Measurements from ENCODE around the gene PRRG2.

The PRRG2 gene

DNA sequence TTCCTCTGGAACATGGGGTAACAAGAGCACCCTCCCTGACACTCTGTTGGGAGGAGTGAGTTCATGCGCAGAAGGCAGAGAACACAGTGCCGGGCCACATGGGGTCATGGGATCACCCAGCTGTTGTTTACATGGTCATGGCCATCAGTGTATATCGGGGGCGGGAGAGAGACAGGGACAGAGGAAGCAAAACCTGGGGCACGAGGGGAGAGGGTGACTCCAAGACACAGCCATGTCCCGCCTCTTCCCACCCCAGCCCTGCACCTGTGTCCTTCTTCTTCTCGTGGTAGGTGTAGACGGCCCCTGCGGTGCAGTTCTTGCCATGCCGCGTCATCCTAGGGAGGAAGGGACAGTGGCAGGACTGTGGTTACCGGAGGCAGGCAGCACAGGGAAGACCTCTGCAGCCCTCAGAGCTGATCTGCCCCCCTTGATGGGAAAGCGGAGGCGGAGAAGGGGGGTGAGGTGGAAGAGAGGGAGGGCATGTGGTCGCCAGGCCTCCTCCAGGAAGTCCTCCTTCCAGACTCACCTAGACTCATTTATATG is 20.7 kb upstream of the PRRG2 start:
- H3K27ac ChIP-seq (ENCODE audit: low read depth, low read length): no peak overlapping the region
- TF ChIP-seq, protein P1, sequence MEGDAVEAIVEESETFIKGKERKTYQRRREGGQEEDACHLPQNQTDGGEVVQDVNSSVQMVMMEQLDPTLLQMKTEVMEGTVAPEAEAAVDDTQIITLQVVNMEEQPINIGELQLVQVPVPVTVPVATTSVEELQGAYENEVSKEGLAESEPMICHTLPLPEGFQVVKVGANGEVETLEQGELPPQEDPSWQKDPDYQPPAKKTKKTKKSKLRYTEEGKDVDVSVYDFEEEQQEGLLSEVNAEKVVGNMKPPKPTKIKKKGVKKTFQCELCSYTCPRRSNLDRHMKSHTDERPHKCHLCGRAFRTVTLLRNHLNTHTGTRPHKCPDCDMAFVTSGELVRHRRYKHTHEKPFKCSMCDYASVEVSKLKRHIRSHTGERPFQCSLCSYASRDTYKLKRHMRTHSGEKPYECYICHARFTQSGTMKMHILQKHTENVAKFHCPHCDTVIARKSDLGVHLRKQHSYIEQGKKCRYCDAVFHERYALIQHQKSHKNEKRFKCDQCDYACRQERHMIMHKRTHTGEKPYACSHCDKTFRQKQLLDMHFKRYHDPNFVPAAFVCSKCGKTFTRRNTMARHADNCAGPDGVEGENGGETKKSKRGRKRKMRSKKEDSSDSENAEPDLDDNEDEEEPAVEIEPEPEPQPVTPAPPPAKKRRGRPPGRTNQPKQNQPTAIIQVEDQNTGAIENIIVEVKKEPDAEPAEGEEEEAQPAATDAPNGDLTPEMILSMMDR (IDR thresholded peaks at IDR 0.05; ENCODE audit: low read depth, low read length, poor library complexity, severe bottlenecking): no peak
- no peak for TF ChIP-seq EZH2phosphoT487 (IDR thresholded peaks at IDR 0.05; ENCODE audit: borderline replicate concordance, low read length)
- H3K4me2 ChIP-seq (ENCODE audit: low read length): no peak overlapping the region
- H3K9me2 ChIP-seq (replicated peaks; ENCODE audit: control insufficient read depth, low read length): no peaks in the 10 kb centered on the region
- no peaks in the 10 kb centered on the region for H4K20me1 ChIP-seq (ENCODE audit: control insufficient read depth, insufficient read depth, low read depth, low read length)
- no peaks in the 10 kb centered on the region for H3K27me3 ChIP-seq (ENCODE audit: control insufficient read depth, low read length)
- H3F3A ChIP-seq (ENCODE audit: control insufficient read depth, insufficient read depth): no peaks in the 10 kb centered on the region
- no peaks in the 10 kb centered on the region for H3K9me3 ChIP-seq (ENCODE audit: control insufficient read depth, insufficient read depth, low read length)
- H3K79me2 ChIP-seq (ENCODE audit: control insufficient read depth, low read length): peaks cover 15% of the 10 kb centered on the region
- peaks cover 4% of the 10 kb centered on the region for H3K4me1 ChIP-seq (ENCODE audit: control insufficient read depth, low read length)
- no peak overlapping the region for H3K4me3 ChIP-seq (ENCODE audit: low read length)
- H3K36me3 ChIP-seq (ENCODE audit: control insufficient read depth, low read length): peaks cover 35% of the 10 kb centered on the region

DNA sequence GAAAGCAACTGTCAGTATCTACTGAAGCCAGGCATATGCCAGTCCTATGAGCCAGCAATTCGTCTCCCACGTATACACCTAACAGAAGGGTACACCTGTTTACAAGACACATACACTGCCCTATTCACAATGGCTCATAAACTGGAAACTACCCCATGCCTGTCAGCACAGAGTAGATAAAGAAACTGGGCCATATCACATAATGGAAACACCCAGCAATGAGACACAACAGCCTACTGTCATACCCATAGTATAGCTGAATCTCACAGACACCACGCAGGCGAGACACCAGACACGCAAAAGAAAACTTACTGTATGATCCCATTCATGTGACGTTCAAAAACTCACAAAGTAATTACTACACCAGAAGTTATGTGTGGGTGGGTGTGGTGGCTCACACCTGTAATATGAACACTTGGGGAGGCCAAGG is 16.5 kb upstream of the PRRG2 start:
- no peaks in the 10 kb centered on the region for H3F3A ChIP-seq (ENCODE audit: control insufficient read depth, insufficient read depth)
- H3K27me3 ChIP-seq (ENCODE audit: control insufficient read depth, low read length): no peaks in the 10 kb centered on the region
- TF ChIP-seq, protein P1 (IDR thresholded peaks at IDR 0.05; ENCODE audit: low read depth, low read length, poor library complexity, severe bottlenecking): no peak
- peaks cover 4% of the 10 kb centered on the region; the same call in 1 of the 2 replicates for H3K36me3 ChIP-seq (ENCODE audit: control insufficient read depth, low read length)
- no peaks in the 10 kb centered on the region for H3K9me2 ChIP-seq (replicated peaks; ENCODE audit: control insufficient read depth, low read length)
- H3K4me3 ChIP-seq (ENCODE audit: low read length): no peak overlapping the region
- no peaks in the 10 kb centered on the region for H4K20me1 ChIP-seq (ENCODE audit: control insufficient read depth, insufficient read depth, low read depth, low read length)
- peaks cover 30% of the 10 kb centered on the region for H3K79me2 ChIP-seq (ENCODE audit: control insufficient read depth, low read length)
- H3K4me2 ChIP-seq (ENCODE audit: low read length): no peak overlapping the region
- peaks cover 9% of the 10 kb centered on the region for H3K4me1 ChIP-seq (ENCODE audit: control insufficient read depth, low read length)
- no peak overlapping the region for H3K27ac ChIP-seq (ENCODE audit: low read depth, low read length)
- H3K9me3 ChIP-seq (ENCODE audit: control insufficient read depth, insufficient read depth, low read length): no peaks in the 10 kb centered on the region

DNA sequence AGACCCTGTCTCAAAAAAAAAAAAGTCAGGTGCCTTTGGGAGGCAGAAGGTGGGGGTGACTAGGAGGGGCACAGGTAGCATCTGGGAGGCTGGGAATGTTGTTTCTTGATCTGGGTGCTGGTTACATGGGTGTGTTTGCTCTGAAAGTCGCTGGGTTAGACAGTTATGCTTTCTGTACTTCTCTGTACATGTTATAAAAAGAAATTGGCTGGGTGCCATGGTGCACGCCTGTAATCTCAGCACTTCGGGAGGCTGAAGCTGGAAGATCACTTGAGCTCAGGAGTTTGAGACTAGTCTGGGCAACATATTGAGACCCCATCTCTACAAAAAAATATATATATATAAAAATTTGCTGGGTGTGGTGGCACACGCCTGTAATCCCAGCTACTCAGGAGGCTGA is 15.9 kb upstream of the PRRG2 start:
- Histone ChIP-seq H3K9me2 (replicated peaks; ENCODE audit: control insufficient read depth, low read length) (no peaks in the 10 kb centered on the region), H3K4me3 (ENCODE audit: low read length) (no peak overlapping the region), H3F3A (ENCODE audit: control insufficient read depth, insufficient read depth) (no peaks in the 10 kb centered on the region), H3K27ac (ENCODE audit: low read depth, low read length) (no peak overlapping the region), H3K4me1 (ENCODE audit: control insufficient read depth, low read length) (peaks cover 10% of the 10 kb centered on the region), H3K79me2 (ENCODE audit: control insufficient read depth, low read length) (peaks cover 36% of the 10 kb centered on the region), H3K4me2 (ENCODE audit: low read length) (no peak overlapping the region), H3K9me3 (ENCODE audit: control insufficient read depth, insufficient read depth, low read length) (no peaks in the 10 kb centered on the region), H3K36me3 (ENCODE audit: control insufficient read depth, low read length) (0 out of 2 replicates have a peak, but pooled peaks cover under 1% of the 10 kb centered on the region), H4K20me1 (ENCODE audit: control insufficient read depth, insufficient read depth, low read depth, low read length) (no peaks in the 10 kb centered on the region), H3K27me3 (ENCODE audit: control insufficient read depth, low read length) (no peaks in the 10 kb centered on the region)
- TF ChIP-seq, protein P1 (IDR thresholded peaks at IDR 0.05; ENCODE audit: low read depth, low read length, poor library complexity, severe bottlenecking): no peak
- TF ChIP-seq EZH2phosphoT487 (IDR thresholded peaks at IDR 0.05; ENCODE audit: borderline replicate concordance, low read length): no peak

Measured in DOHH2 (cell line).